Tibial nerve (tissue), 4 donors: ENCODE results near the gene DIPK2B.

Experiments
- CTCF ChIP-seq, 5 experiments: fragments of 200-600 bp in 3 of 5; fragments of 450-650 bp in 2 of 5; sonication (generic) in 3 of 5; IDR thresholded peaks; one replicate each; pipeline ENCODE4 v1.5.1; 2016 to 2019; ENCODE audit warnings: antibody characterized with exemption in 5 of 5, mild to moderate bottlenecking in 3 of 5, moderate library complexity in 2 of 5
- EP300 ChIP-seq, 2 donors: sonication (generic); formaldehyde crosslinking; IDR thresholded peaks; one replicate each; pipeline ENCODE4 v1.6.1; 2017; ENCODE audit warnings: antibody characterized with exemption in 2 of 2, mild to moderate bottlenecking in 1 of 2
- POLR2A ChIP-seq, 2 donors: fragments of 450-650 bp; IDR thresholded peaks; one replicate each; pipeline ENCODE4 v1.6.1; 2017; ENCODE audit warnings: antibody characterized with exemption in 2 of 2, mild to moderate bottlenecking in 2 of 2, moderate library complexity in 2 of 2

GRCh38 chrX:45172890-45173289 is 27.8 kb downstream of the DIPK2B start:
- TF ChIP-seq POLR2A (IDR thresholded peaks at IDR 0.05), result no peak
- TF ChIP-seq CTCF (IDR thresholded peaks at IDR 0.05), result no peak
- TF ChIP-seq EP300 (IDR thresholded peaks at IDR 0.05), result no peak
